Calu3 (cell line): ENCODE measurements around the gene TRDN. TPM values are rescaled to one million over a fixed set of nuclear protein-coding genes. Genes with fewer than 3 reads are reported as not detected.

Experiments
- BruUV-seq: library from RNA; stranded (reverse); fragments of 400-500 nt; replicated peaks from 2 replicates; lab custom pipeline; 2021; lab: Mats Ljungman, UMichigan
- CTCF ChIA-PET: fragments of 300-600 bp; sonication (Branson Sonifier 250); formaldehyde crosslinking; loops from one replicate; lab custom pipeline; 2022; ENCODE audit warnings: antibody characterized with exemption; lab: Charles Lee
- DNase-seq: peaks from one replicate; pipeline ENCODE4 v3.0.0; 2022
- H3K27ac Mint-ChIP-seq: one replicate; pipeline ENCODE4 v1.8.0; 2022; ENCODE audit warnings: mixed read lengths; ENCODE audit not compliant: unreplicated experiment
- H3K27me3 Mint-ChIP-seq: one replicate; pipeline ENCODE4 v1.8.0; 2022; ENCODE audit warnings: mixed read lengths; ENCODE audit not compliant: unreplicated experiment
- H3K36me3 Mint-ChIP-seq: one replicate; pipeline ENCODE4 v1.8.0; 2022; ENCODE audit warnings: mild to moderate bottlenecking, moderate library complexity, mixed read lengths; ENCODE audit not compliant: insufficient read depth, unreplicated experiment
- H3K4me1 Mint-ChIP-seq: one replicate; pipeline ENCODE4 v1.8.0; 2022; ENCODE audit warnings: mild to moderate bottlenecking, low read depth, mixed read lengths; ENCODE audit not compliant: unreplicated experiment
- H3K4me3 Mint-ChIP-seq: one replicate; pipeline ENCODE4 v1.8.0; 2022; ENCODE audit warnings: mild to moderate bottlenecking, low read depth, moderate library complexity, mixed read lengths; ENCODE audit not compliant: unreplicated experiment
- H3K9me3 Mint-ChIP-seq: one replicate; pipeline ENCODE4 v1.8.0; 2022; ENCODE audit warnings: low read depth, mixed read lengths; ENCODE audit not compliant: unreplicated experiment
- CTCF ChIP-seq: fragments of 200-600 bp; IDR thresholded peaks from one replicate; pipeline ENCODE4 v1.8.0; 2022; ENCODE audit warnings: antibody characterized with exemption; ENCODE audit not compliant: unreplicated experiment
- intact Hi-C: fragments of 100-400 bp; cut with micrococcal nuclease; formaldehyde crosslinking; loops from one replicate; pipeline ENCODE4 v1.10.0; 2022; ENCODE audit not compliant: unreplicated experiment
- total RNA-seq: library from RNA; stranded (reverse); gene quantifications from 2 replicates; pipeline ENCODE4 v1.2.3, GENCODE V29; 2022

Gene TRDN
- total RNA-seq, 1 experiment from 2014 or later = not detected

GRCh38 chr6:123333000-123333756 lies 303.6 kb downstream of the TRDN start:
- H3K36me3 Mint-ChIP-seq = no peaks in the 10 kb centered on the region
- intact Hi-C loops = no loop called here
- no TSS peak for BruUV-seq
- H3K27ac Mint-ChIP-seq = no peak overlapping the region
- H3K9me3 Mint-ChIP-seq = no peaks in the 10 kb centered on the region
- no peaks in the 10 kb centered on the region for H3K4me1 Mint-ChIP-seq
- CTCF ChIA-PET = no interaction called here
- no peak for TF ChIP-seq CTCF
- H3K27me3 Mint-ChIP-seq = no peaks in the 10 kb centered on the region
- H3K4me3 Mint-ChIP-seq = no peak overlapping the region
- no peak for DNase-seq

GRCh38 chr6:123332070-123332469 lies 304.7 kb downstream of the TRDN start:
- intact Hi-C loops = no loop called here
- Mint-ChIP-seq H3K27ac (no peak overlapping the region), H3K4me3 (no peak overlapping the region), H3K27me3 (no peaks in the 10 kb centered on the region), H3K4me1 (no peaks in the 10 kb centered on the region), H3K9me3 (no peaks in the 10 kb centered on the region), H3K36me3 (no peaks in the 10 kb centered on the region)
- no TSS peak for BruUV-seq
- TF ChIP-seq CTCF = no peak
- CTCF ChIA-PET = no interaction called here
- DNase-seq = no peak

- intact Hi-C loops = no loop called here
- TF ChIP-seq CTCF = no peak
- H3K27me3 Mint-ChIP-seq = no peaks in the 10 kb centered on the region
- no peaks in the 10 kb centered on the region for H3K4me1 Mint-ChIP-seq
- no peak overlapping the region for H3K4me3 Mint-ChIP-seq
- H3K36me3 Mint-ChIP-seq = no peaks in the 10 kb centered on the region
- H3K27ac Mint-ChIP-seq = no peak overlapping the region
- no peak for DNase-seq
- no peaks in the 10 kb centered on the region for H3K9me3 Mint-ChIP-seq
- CTCF ChIA-PET = no interaction called here
- BruUV-seq = no TSS peak
These were observed 307.4 kb downstream of the TRDN start for GRCh38 chr6:123329337-123329736.

GRCh38 chr6:123323452-123324329 lies 313.1 kb downstream of the TRDN start:
- no peaks in the 10 kb centered on the region for H3K27me3 Mint-ChIP-seq
- peaks cover 14% of the 10 kb centered on the region for H3K4me1 Mint-ChIP-seq
- BruUV-seq = no TSS peak
- TF ChIP-seq CTCF = no peak
- H3K4me3 Mint-ChIP-seq = no peak overlapping the region
- DNase-seq = peak; percentile 0
- no peak overlapping the region for H3K27ac Mint-ChIP-seq
- no peaks in the 10 kb centered on the region for H3K36me3 Mint-ChIP-seq
- CTCF ChIA-PET = no interaction called here
- intact Hi-C loops = no loop called here
- H3K9me3 Mint-ChIP-seq = no peaks in the 10 kb centered on the region
